HepG2 (cell line): ENCODE data around the gene DHRS7. TPM values are rescaled to one million over a fixed set of nuclear protein-coding genes. Genes with fewer than 3 reads are reported as not detected.

Experiments
- ATAC-seq: fragments of 200-7000 bp; cut with Tn5 transposase; 3 replicates; pipeline ENCODE4 v1.9.1; 2020; ENCODE audit warnings: mild to moderate bottlenecking, moderate library complexity
- BruUV-seq: library from RNA; stranded (reverse); fragments of 400-500 nt; replicated peaks from 2 replicates; lab custom pipeline; 2021; lab: Mats Ljungman, UMichigan
- CTCF ChIA-PET: fragments of 300-600 bp; formaldehyde crosslinking; extraction: SDS; loops from one replicate; lab custom pipeline; 2021; ENCODE audit warnings: low total read pairs, inconsistent platforms, low intra/inter-chr PET ratio; lab: Yijun Ruan, JAX
- POLR2A ChIA-PET: fragments of 350-600 bp; sonication (Branson Sonifier 250); formaldehyde crosslinking; loops from one replicate; lab custom pipeline; 2020; ENCODE audit warnings: antibody characterized with exemption, inconsistent platforms; lab: Yijun Ruan, JAX
- DNase-seq: peaks from one replicate; pipeline ENCODE4 v3.0.0-alpha.2; 2015; ENCODE audit warnings: low spot score
- FAIRE-seq: peaks from 3 replicates; lab custom pipeline; 2011; peaks lifted over from hg19 to GRCh38; lab: Jason Lieb, UNC
- H2AFZ ChIP-seq: one replicate; pipeline ENCODE4 v1.6.1; 2011; ENCODE audit warnings: low read length, inconsistent platforms
- H3K27ac ChIP-seq: fragments of 300-600 bp; 3 replicates; pipeline ENCODE4 v1.8.0; 2011; ENCODE audit warnings: mixed run types, mild to moderate bottlenecking, mixed read lengths, low read length, inconsistent platforms; ENCODE audit not compliant: insufficient read depth; ENCODE audit errors: extremely low read length
- H3K27me3 ChIP-seq, 2 experiments: fragments of 200-600 bp in 1 of 2; 2 replicates in 1 of 2; 3 replicates in 1 of 2; pipeline versions ENCODE4 v1.6.0 to v1.8.0; 2011; ENCODE audit warnings: low read length in 2 of 2, mild to moderate bottlenecking in 2 of 2, moderate library complexity in 2 of 2, inconsistent platforms in 1 of 2; ENCODE audit not compliant: insufficient read depth in 2 of 2, control insufficient read depth in 1 of 2
- H3K36me3 ChIP-seq, 2 experiments: fragments of 200-600 bp in 1 of 2; replicated peaks in 1 of 2; 2 replicates in 1 of 2; 3 replicates in 1 of 2; pipeline versions ENCODE4 v1.5.1 to v1.8.0; 2011; ENCODE audit warnings: low read length in 2 of 2, inconsistent platforms in 1 of 2; ENCODE audit not compliant: insufficient read depth in 2 of 2, control insufficient read depth in 1 of 2
- H3K4me1 ChIP-seq: 2 replicates; pipeline ENCODE4 v1.5.1; 2012; ENCODE audit warnings: low read length, inconsistent platforms; ENCODE audit not compliant: insufficient read depth
- H3K4me2 ChIP-seq: 2 replicates; pipeline ENCODE4 v1.6.0; 2011; ENCODE audit warnings: low read depth, low read length, inconsistent platforms
- H3K4me3 ChIP-seq, 3 experiments: fragments of 200-600 bp in 1 of 3; sonication (generic), shearing (Covaris generic) in 1 of 3; replicated peaks in 1 of 3; 2 replicates each; pipeline ENCODE4 v1.5.1; 2011 to 2016; ENCODE audit warnings: low read length in 3 of 3, inconsistent platforms in 2 of 3, low read depth in 2 of 3, mild to moderate bottlenecking in 2 of 3, control low read depth in 1 of 3, mixed read lengths in 1 of 3; ENCODE audit not compliant: insufficient read depth in 1 of 3
- H3K79me2 ChIP-seq: one replicate; pipeline ENCODE4 v1.6.1; 2011; ENCODE audit warnings: low read length, inconsistent platforms; ENCODE audit not compliant: insufficient read depth
- H3K9ac ChIP-seq: 2 replicates; pipeline ENCODE4 v1.6.0; 2011; ENCODE audit warnings: mild to moderate bottlenecking, low read depth, low read length, inconsistent platforms; ENCODE audit not compliant: insufficient read depth
- H3K9me3 ChIP-seq: 2 replicates; pipeline ENCODE4 v1.5.1; 2012; ENCODE audit warnings: mild to moderate bottlenecking, low read length
- H4K20me1 ChIP-seq: 2 replicates; pipeline ENCODE4 v1.6.0; 2011; ENCODE audit warnings: inconsistent platforms, mild to moderate bottlenecking, low read length, moderate library complexity; ENCODE audit not compliant: insufficient read depth
- BCL3 ChIP-seq: sonication (generic); formaldehyde crosslinking; IDR thresholded peaks from 2 replicates; pipeline ENCODE4 v1.5.1; 2020; ENCODE audit warnings: mild to moderate bottlenecking, missing genetic modification reagents, moderate library complexity
- CBX2 ChIP-seq, 2 experiments: fragments of 200-600 bp in 1 of 2; sonication (generic); formaldehyde crosslinking in 1 of 2; IDR thresholded peaks; 2 replicates each; pipeline versions ENCODE4 v1.7.0 to v1.8.1; 2018 to 2022; ENCODE audit warnings: low read depth in 2 of 2, low read length in 1 of 2, mild to moderate bottlenecking in 1 of 2, missing genetic modification reagents in 1 of 2
- DZIP1 ChIP-seq: sonication (generic); formaldehyde crosslinking; IDR thresholded peaks from 2 replicates; pipeline ENCODE4 v1.5.0; 2020; ENCODE audit warnings: mild to moderate bottlenecking, missing genetic modification reagents
- IKZF4 ChIP-seq: sonication (generic); formaldehyde crosslinking; IDR thresholded peaks from 2 replicates; pipeline ENCODE4 v1.5.1; 2020; ENCODE audit warnings: borderline replicate concordance, mild to moderate bottlenecking, low read depth, missing genetic modification reagents; ENCODE audit errors: not compliant biosample characterization
- NFAT5 ChIP-seq: sonication (generic); formaldehyde crosslinking; IDR thresholded peaks from 2 replicates; pipeline ENCODE4 v1.4.0; 2020; ENCODE audit warnings: missing genetic modification reagents
- PHB2 ChIP-seq: fragments of 450-650 bp; IDR thresholded peaks from 2 replicates; pipeline ENCODE4 v1.6.1; 2018; ENCODE audit not compliant: partially characterized antibody
- RNF2 ChIP-seq: fragments of 450-650 bp; conservative IDR thresholded peaks from 2 replicates; pipeline ENCODE4 v1.6.1; 2016; ENCODE audit warnings: low read depth
- ZBTB7A ChIP-seq: sonication (generic); formaldehyde crosslinking; IDR thresholded peaks from 2 replicates; pipeline ENCODE4 v1.8.0; 2022; ENCODE audit warnings: mild to moderate bottlenecking, missing genetic modification reagents
- ZNF205 ChIP-seq: IDR thresholded peaks from 2 replicates; pipeline ENCODE4 v1.6.1; 2018; ENCODE audit warnings: missing biosample characterization, missing genetic modification reagents
- ZNF484 ChIP-seq: sonication (generic); formaldehyde crosslinking; IDR thresholded peaks from 2 replicates; pipeline ENCODE4 v1.5.1; 2020; ENCODE audit warnings: mild to moderate bottlenecking, low read depth, missing genetic modification reagents, borderline replicate concordance
- WGBS: methylation state at CpG from one replicate; pipeline ENCODE4 v1.1.6; 2017; ENCODE audit warnings: low lambda C conversion rate; 5-methylcytosine and 5-hydroxymethylcytosine counted together
- in situ Hi-C: cut with HindIII; loops from 2 replicates; pipeline ENCODE4 v1.10.0; 2017; ENCODE audit warnings: low pct_unique_long_range_greater_than_20kb; ENCODE audit not compliant: extremely low pct_ligation_motif_present
- intact Hi-C: fragments of 100-400 bp; cut with micrococcal nuclease; formaldehyde crosslinking; loops from one replicate; pipeline ENCODE4 v1.10.0; 2022; ENCODE audit not compliant: unreplicated experiment
- polyA plus RNA-seq, 8 experiments: library from polyadenylated mRNA; depleted of rRNA in 3 of 8; stranded (reverse) in 7 of 8; unstranded in 1 of 8; fragments of >200 nt; fragmentation: Illumina TruSeq in 4 of 8; extraction: Trizol in 4 of 8; gene quantifications; 2 replicates each; pipeline versions ENCODE4 v1.2.1 to v1.2.3, GENCODE V29; 2011 to 2016; ENCODE audit warnings: low read depth in 4 of 8, missing spikeins in 1 of 8, mixed read lengths in 1 of 8; ENCODE audit not compliant: insufficient read depth in 1 of 8
- total RNA-seq, 5 experiments: library from RNA; depleted of rRNA; stranded (reverse); fragments of >200 nt; fragmentation: Illumina TruSeq; extraction: Trizol; gene quantifications; 2 replicates each; pipeline ENCODE4 v1.2.3, GENCODE V29; 2016; ENCODE audit warnings: low read depth in 1 of 5

Gene DHRS7
- total and polyA plus RNA-seq, 2 of the 13 experiments (the other 11 are each of a cell fraction or from before 2014, with no cell fraction given): 20.8 to 44.4 TPM

- 18% methylated on average over 3 of the region's 3 CpGs for WGBS
- POLR2A ChIA-PET: no interaction called here
- DNase-seq: no peak
Observed at GRCh38 chr14:60214003-60214402, 48.8 kb upstream of the DHRS7 start.

More at GRCh38 chr14:60214003-60214402, 48.8 kb upstream of the DHRS7 start:
- Histone ChIP-seq H3K4me3 (no peak overlapping the region), H3K9ac (no peak overlapping the region), H3K36me3 (no peaks in the 10 kb centered on the region), H3K79me2 (no peaks in the 10 kb centered on the region), H3K27ac (no peak overlapping the region), H2AFZ (no peak overlapping the region), H3K4me2 (no peak overlapping the region), H3K9me3 (no peaks in the 10 kb centered on the region), H4K20me1 (no peaks in the 10 kb centered on the region), H3K27me3 (no peaks in the 10 kb centered on the region; a peak in 2 of 5 replicates), H3K4me1 (no peaks in the 10 kb centered on the region)
- TF ChIP-seq BCL3 (CRISPR knock-in tag): no peak
- no peak for TF ChIP-seq IKZF4 (CRISPR knock-in tag)
- TF ChIP-seq DZIP1 (CRISPR knock-in tag): no peak
- TF ChIP-seq PHB2: no peak
- TF ChIP-seq ZBTB7A (CRISPR knock-in tag): no peak
- no peak for TF ChIP-seq ZNF484 (CRISPR knock-in tag)
- no peak for TF ChIP-seq ZNF205 (CRISPR knock-in tag)
- no peak for TF ChIP-seq NFAT5
- TF ChIP-seq CBX2 (IDR thresholded peaks at IDR 0.05; ENCODE audit: low read depth, low read length): no peak
- no peak for TF ChIP-seq CBX2 (CRISPR knock-in tag; IDR thresholded peaks at IDR 0.05; ENCODE audit: low read depth)
- TF ChIP-seq RNF2: no peak
- no peak for ATAC-seq
- no TSS peak for BruUV-seq
- FAIRE-seq: no peak
- intact Hi-C loops: no loop called here
- CTCF ChIA-PET: no interaction called here
- in situ Hi-C loops: no loop called here
